Stimulated activated CD4-positive, alpha-beta T cell treated with anti-CD3 and anti-CD28 coated beads, Interleukin-15, amount 100 ng/mL, for 48 hours (primary cell): ENCODE data around the gene LYSMD2.

ENCODE experiments used
- DNase-seq, 2 donors: peaks; one replicate each; pipeline ENCODE4 v3.0.0-alpha.2; 2020; ENCODE audit warnings: low read depth in 2 of 2

LYSMD2 gene

GRCh38 chr15:51751697-51752683 is 14.5 kb upstream of the LYSMD2 start:
- DNase-seq: no peak

DNA sequence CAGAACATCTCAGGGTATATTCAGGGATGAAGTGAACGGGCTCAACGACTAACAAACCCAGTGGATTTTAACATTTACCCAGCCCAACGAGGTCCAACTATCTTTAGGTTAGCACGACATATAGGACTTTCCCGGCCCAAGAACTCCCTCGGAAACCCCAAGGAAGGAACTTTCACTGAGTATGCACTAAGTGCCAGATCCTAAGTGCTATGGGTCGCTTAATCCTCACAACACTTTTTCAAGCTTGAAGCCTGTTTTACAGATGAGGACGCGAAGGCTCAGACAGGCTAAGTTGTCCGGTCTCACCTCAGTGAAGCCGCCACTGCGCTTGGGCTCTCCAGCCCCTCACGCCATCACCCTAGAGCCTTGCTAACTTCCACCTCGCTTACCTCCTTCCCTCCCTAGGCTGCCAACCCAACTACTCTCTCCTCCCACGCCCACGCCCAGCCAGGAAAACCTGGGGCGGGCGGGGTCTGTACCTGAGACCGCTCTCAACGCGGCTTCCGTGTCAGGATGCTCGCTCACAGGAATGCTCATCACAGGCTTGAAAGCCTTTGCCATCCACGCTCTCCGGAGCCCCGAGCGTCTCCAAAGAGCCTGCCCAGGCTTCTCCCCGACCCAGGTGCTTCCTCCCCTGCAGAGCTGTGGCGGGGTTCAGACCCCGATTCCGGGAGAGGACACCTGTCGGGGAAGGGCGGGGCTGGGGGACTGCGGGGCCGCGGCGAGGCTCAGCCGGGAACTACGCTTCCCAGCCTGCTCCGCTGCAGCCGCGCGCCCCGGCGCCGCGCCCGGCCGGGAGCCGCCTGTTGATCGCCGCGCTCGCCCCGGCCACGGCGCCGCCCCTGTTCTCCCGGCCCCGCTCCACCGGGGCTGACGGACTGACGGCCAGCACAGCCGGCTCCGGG is 13.6 kb upstream of the LYSMD2 start, which contains the start of gene TMOD2:
Gene TMOD2 (plus strand): TSS at position 806 of the 905 bp plus-strand sequence. CDS start 14,845 bp downstream, outside the sequence.
- peak in 1 of 2 donors; percentile 25 for DNase-seq

DNA sequence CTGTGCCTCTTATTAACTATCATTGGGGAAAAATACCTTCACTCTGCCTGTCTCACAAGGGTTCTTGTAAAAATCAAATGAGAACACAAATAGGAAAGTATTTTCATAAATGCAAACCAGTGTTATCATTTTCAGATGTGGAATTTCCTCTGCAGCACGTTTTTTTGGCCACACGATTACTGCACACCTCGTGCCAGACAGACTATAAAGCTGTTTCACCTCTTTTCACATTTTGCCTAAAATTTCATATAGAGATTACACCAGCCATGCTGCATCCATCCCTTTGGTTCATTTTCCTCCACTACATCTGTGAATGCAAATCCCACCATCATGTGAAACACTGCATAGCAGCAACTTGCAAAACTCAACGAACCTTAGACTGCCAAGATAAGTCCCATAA is 12.7 kb upstream of the LYSMD2 start:
- no peak for DNase-seq

DNA sequence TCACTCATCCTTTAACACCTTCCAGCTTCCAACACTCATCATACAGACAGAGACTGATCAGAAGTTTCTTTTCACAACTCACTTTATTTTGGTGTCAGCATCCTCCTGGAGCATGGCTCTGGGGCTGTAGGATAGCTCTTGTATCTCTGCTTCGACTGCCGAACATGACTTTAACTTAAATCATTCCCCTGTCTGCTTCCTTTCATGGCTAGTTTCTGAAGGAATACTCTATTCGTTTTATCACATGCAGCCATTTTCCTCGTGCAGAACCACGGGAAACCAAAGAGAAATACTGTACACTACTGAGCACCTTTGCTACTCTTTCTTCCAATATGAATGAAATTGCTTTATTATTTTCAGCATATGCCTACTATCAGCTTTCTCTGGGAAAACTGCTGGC is 11.9 kb upstream of the LYSMD2 start:
- DNase-seq: no peak

GRCh38 chr15:51739061-51739712 is 1.7 kb upstream of the LYSMD2 start:
- DNase-seq: no peak

DNA sequence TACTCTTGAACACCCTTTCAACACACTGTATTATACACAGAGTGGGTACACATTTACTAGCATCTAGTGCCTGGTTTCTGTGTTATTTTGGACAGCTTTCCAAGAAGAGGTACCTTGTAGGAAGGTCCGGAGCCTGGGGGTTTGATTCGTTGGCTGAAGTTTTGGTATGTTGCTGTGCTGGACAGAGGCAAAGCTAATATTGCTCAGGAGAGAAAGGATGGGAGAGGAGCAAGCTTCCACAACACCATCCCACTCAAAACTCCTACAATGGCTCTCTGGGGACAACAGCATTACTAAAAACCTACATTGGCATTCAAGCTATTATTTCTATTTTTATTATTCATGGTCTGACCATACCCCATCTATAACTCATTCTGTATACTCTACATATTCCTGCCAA is 1.1 kb upstream of the LYSMD2 start:
- DNase-seq: no peak

- peak in 1 of 2 donors; percentile 40 for DNase-seq
These were observed 519 bp downstream of the LYSMD2 start for GRCh38 chr15:51736751-51737521.

DNA sequence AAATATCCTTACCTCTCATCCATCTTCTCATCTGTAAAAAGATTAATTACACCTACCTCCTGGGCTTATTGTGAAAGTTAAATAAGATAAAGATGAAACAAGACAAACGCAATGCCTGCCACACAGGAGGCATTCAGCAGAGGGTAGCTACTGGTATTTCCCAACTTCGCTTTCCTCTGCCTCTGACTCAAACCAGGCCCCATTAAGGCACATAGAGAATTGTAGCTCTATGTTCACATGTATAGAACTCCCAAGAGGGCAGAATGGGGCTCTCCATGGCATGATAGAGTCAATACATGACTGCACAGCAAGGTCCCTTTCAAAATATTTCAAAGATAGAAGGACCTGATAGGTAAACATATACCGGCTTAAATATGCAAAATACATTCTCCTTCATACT is 1.4 kb downstream of the LYSMD2 start:
- no peak for DNase-seq

DNA sequence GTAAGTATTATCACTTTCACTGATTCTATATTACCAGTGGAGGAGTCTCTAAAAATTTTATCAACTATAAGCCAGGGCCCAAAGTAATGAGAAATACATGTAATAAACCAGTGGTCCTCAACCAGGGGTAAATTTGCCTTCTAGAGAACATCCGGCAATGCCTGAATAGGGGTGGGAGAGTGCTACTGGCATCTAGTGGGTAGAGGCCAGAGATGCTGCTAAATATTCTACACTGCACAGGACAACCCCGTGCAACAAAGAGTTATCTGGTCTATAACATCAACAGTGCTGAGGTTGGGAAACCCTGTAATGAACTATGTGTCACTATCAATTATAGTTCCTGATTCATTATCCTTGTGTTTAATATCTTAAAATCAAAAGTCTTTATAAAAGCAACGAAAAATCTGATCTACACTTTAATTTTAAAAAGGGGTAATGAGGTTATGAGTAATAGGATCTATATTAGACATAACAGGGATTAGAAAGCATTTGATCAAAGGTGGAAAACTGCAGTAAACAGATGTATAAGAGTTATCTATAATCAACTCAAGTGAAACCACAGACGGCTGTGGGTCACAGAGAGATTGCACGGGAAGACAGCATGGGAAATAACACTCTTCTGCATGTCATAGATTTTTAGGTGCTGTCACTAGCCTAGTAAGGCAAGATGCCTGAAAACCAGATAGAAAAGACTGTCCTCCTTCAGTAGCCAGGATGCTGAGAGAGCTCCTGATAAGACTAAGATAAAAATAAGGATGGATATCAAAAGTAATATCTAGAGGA is 2.0 kb downstream of the LYSMD2 start:
- DNase-seq: no peak

GRCh38 chr15:51732646-51733045 is 4.8 kb downstream of the LYSMD2 start:
- no peak for DNase-seq

DNA sequence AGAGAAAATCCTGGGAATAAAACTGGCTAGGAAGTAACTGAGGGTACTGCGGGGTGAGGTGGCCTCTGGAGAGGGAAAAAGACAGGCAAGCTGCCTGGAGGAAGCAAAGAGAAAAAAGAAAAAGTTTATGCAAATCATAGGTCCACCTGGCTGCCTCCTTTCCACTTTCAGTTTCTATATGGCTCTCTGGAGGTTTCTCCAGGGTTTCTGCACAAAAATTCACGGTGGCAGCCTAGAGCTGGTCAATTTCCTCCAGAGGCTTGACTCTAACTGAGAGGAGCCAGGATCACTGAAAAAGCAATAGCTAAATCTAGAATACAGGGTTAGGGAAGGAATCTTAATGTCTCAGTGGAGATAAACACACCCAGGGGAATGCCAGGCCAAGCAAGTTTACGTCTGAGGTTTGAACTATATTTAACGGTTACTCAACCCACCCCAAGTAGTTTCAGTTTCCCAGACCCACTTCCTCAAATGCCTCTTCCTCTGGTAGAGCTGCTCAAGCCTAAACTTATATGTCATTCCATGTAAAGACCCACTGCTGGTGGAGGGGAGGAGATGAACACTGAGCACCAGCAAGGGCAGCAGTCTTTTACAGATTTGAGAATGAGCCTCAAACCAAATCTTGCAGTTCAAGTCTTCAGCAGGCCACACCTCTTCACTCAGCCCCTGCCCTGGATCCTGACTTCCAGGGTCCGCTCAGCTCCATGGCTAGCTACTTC is 5.7 kb downstream of the LYSMD2 start:
- DNase-seq: no peak

GRCh38 chr15:51727141-51727897 is 10.1 kb downstream of the LYSMD2 start:
- DNase-seq: no peak

- DNase-seq: no peak
These were observed 11.0 kb downstream of the LYSMD2 start for GRCh38 chr15:51726302-51727073.

GRCh38 chr15:51724673-51725072 is 12.8 kb downstream of the LYSMD2 start:
- DNase-seq: no peak

GRCh38 chr15:51724199-51724598 is 13.3 kb downstream of the LYSMD2 start:
- DNase-seq: no peak

DNA sequence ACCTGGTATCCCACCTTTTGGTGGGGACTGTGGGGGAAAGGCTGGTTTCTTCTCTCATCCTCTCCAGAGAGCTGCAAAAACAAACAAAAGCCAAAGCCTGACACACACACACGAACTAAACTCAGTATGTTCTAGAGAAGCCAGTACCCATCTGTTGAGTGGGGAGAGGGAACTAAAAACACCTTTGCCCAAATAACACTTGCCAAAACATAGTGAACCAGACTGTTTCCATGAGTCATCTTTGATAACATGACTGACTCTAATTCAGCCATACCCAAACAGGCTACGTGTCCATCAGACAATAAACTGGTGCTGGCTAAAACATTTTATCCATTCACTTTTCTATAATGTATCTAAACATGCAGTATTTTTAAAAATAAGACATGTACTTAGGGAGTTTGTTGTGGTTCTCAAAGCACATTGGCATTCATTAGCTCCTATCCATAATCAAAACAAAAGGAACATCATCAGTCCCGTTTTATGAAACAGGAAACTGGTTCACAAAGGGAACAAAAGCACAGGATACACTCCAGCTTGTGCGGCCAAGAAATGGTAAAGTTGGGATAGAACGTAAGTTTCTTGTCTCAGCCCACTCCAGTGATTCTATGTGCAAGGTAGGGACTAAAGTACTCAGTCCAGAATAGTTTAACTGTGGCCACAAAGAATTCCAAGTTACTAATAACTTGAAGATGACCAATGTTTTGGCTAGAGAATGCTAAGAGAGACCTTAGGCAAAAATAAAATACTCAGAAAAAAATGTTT is 16.1 kb downstream of the LYSMD2 start:
- no peak for DNase-seq
